KMS-11 (cell line): ENCODE measurements around the gene SFXN3.
A peak's percentile ranks its signal among the peaks of the same experiment; 100 is the strongest.

Experiments
- H2AFZ ChIP-seq: fragments of 200-600 bp; sonication (generic); 2 replicates; pipeline ENCODE4 v1.6.1; 2016; ENCODE audit warnings: antibody characterized with exemption, mixed run types, low read depth
- H3K27ac ChIP-seq: fragments of 200-600 bp; sonication (generic); 2 replicates; pipeline ENCODE4 v1.6.1; 2016; ENCODE audit warnings: mild to moderate bottlenecking, mixed run types
- H3K27me3 ChIP-seq: fragments of 200-600 bp; sonication (generic); 2 replicates; pipeline ENCODE4 v1.6.1; 2017; ENCODE audit warnings: mild to moderate bottlenecking, low read depth, mixed run types, moderate library complexity; ENCODE audit not compliant: insufficient read depth
- H3K36me3 ChIP-seq: fragments of 200-600 bp; sonication (generic); 2 replicates; pipeline ENCODE4 v1.6.1; 2017; ENCODE audit warnings: mild to moderate bottlenecking, mixed run types; ENCODE audit not compliant: insufficient read depth
- H3K4me1 ChIP-seq: fragments of 200-600 bp; sonication (generic); 2 replicates; pipeline ENCODE4 v1.6.1; 2016; ENCODE audit warnings: mild to moderate bottlenecking, low read depth, mixed run types; ENCODE audit not compliant: poor library complexity, severe bottlenecking
- H3K4me2 ChIP-seq: fragments of 200-600 bp; sonication (generic); 2 replicates; pipeline ENCODE4 v1.7.0; 2016; ENCODE audit warnings: mild to moderate bottlenecking, mixed run types
- H3K4me3 ChIP-seq: fragments of 200-600 bp; sonication (generic); IDR thresholded peaks from 2 replicates; pipeline ENCODE4 v1.6.1; 2017; ENCODE audit warnings: low read depth, low read length, mixed read lengths; ENCODE audit not compliant: insufficient read depth
- H3K79me2 ChIP-seq: fragments of 200-600 bp; sonication (generic); 2 replicates; pipeline ENCODE4 v1.6.1; 2016; ENCODE audit warnings: low read depth, mixed run types; ENCODE audit not compliant: insufficient read depth
- H3K9ac ChIP-seq: fragments of 200-600 bp; sonication (generic); 2 replicates; pipeline ENCODE4 v1.6.1; 2016; ENCODE audit warnings: mild to moderate bottlenecking, mixed run types
- H4K20me1 ChIP-seq: fragments of 200-600 bp; sonication (generic); 2 replicates; pipeline ENCODE4 v1.6.1; 2016; ENCODE audit warnings: mild to moderate bottlenecking, mixed run types; ENCODE audit not compliant: insufficient read depth
- CTCF ChIP-seq: fragments of 200-600 bp; sonication (generic); conservative IDR thresholded peaks from 2 replicates; pipeline ENCODE4 v1.6.1; 2017; ENCODE audit warnings: low read depth, mild to moderate bottlenecking, antibody characterized with exemption, low read length, moderate library complexity, mixed read lengths

The SFXN3 gene

GRCh38 chr10:101043363-101043707 lies 12.3 kb downstream of the SFXN3 start:
- peak overlapping the region; percentile 23; the same call in 1 of the 2 replicates for H3K27ac ChIP-seq
- TF ChIP-seq CTCF, result no peak
- H3K36me3 ChIP-seq, result no peaks in the 10 kb centered on the region
- no peaks in the 10 kb centered on the region for H3K79me2 ChIP-seq
- peak overlapping the region; percentile 85 for H3K4me2 ChIP-seq
- peak overlapping the region; percentile 88; the same call in 1 of the 2 replicates for H2AFZ ChIP-seq
- no peak overlapping the region for H3K4me3 ChIP-seq
- peaks cover 23% of the 10 kb centered on the region for H3K4me1 ChIP-seq
- no peaks in the 10 kb centered on the region for H3K27me3 ChIP-seq
- H3K9ac ChIP-seq, result peak overlapping the region; percentile 63; the same call in 1 of the 2 replicates
- H4K20me1 ChIP-seq, result no peaks in the 10 kb centered on the region

GRCh38 chr10:101044117-101044516 lies 13.1 kb downstream of the SFXN3 start:
- peaks cover 23% of the 10 kb centered on the region for H3K4me1 ChIP-seq
- H3K79me2 ChIP-seq, result no peaks in the 10 kb centered on the region
- no peak overlapping the region for H3K27ac ChIP-seq
- no peak overlapping the region for H3K9ac ChIP-seq
- H3K36me3 ChIP-seq, result no peaks in the 10 kb centered on the region
- no peak overlapping the region for H2AFZ ChIP-seq
- H3K4me3 ChIP-seq, result no peak overlapping the region
- no peaks in the 10 kb centered on the region for H3K27me3 ChIP-seq
- TF ChIP-seq CTCF, result no peak
- no peak overlapping the region for H3K4me2 ChIP-seq
- H4K20me1 ChIP-seq, result no peaks in the 10 kb centered on the region

GRCh38 chr10:101046332-101047238 lies 15.6 kb downstream of the SFXN3 start:
- no peaks in the 10 kb centered on the region for H3K79me2 ChIP-seq
- peaks cover 18% of the 10 kb centered on the region for H3K4me1 ChIP-seq
- H4K20me1 ChIP-seq, result no peaks in the 10 kb centered on the region
- H3K9ac ChIP-seq, result no peak overlapping the region
- H2AFZ ChIP-seq, result no peak overlapping the region
- H3K27me3 ChIP-seq, result peaks cover 5% of the 10 kb centered on the region; the same call in 1 of the 2 replicates
- no peak for TF ChIP-seq CTCF
- no peak overlapping the region for H3K4me2 ChIP-seq
- H3K27ac ChIP-seq, result no peak overlapping the region
- H3K4me3 ChIP-seq, result no peak overlapping the region
- H3K36me3 ChIP-seq, result no peaks in the 10 kb centered on the region

GRCh38 chr10:101047268-101047667 lies 16.2 kb downstream of the SFXN3 start:
- H4K20me1 ChIP-seq, result no peaks in the 10 kb centered on the region
- TF ChIP-seq CTCF, result no peak
- H3K9ac ChIP-seq, result no peak overlapping the region
- H3K4me1 ChIP-seq, result peaks cover 11% of the 10 kb centered on the region
- H3K36me3 ChIP-seq, result no peaks in the 10 kb centered on the region
- no peaks in the 10 kb centered on the region for H3K79me2 ChIP-seq
- H3K4me2 ChIP-seq, result no peak overlapping the region
- H2AFZ ChIP-seq, result no peak overlapping the region
- H3K27ac ChIP-seq, result no peak overlapping the region
- H3K4me3 ChIP-seq, result no peak overlapping the region
- peaks cover 5% of the 10 kb centered on the region; the same call in 1 of the 2 replicates for H3K27me3 ChIP-seq
